HG03039 (cell line): ENCODE measurements around the gene COL20A1.

Experiments used
- ATAC-seq: cut with Tn5 transposase; IDR thresholded peaks from one replicate; pipeline ENCODE4 v1.9.1; 2021; ENCODE audit warnings: mild to moderate bottlenecking, moderate library complexity; ENCODE audit not compliant: unreplicated experiment

Gene COL20A1

DNA sequence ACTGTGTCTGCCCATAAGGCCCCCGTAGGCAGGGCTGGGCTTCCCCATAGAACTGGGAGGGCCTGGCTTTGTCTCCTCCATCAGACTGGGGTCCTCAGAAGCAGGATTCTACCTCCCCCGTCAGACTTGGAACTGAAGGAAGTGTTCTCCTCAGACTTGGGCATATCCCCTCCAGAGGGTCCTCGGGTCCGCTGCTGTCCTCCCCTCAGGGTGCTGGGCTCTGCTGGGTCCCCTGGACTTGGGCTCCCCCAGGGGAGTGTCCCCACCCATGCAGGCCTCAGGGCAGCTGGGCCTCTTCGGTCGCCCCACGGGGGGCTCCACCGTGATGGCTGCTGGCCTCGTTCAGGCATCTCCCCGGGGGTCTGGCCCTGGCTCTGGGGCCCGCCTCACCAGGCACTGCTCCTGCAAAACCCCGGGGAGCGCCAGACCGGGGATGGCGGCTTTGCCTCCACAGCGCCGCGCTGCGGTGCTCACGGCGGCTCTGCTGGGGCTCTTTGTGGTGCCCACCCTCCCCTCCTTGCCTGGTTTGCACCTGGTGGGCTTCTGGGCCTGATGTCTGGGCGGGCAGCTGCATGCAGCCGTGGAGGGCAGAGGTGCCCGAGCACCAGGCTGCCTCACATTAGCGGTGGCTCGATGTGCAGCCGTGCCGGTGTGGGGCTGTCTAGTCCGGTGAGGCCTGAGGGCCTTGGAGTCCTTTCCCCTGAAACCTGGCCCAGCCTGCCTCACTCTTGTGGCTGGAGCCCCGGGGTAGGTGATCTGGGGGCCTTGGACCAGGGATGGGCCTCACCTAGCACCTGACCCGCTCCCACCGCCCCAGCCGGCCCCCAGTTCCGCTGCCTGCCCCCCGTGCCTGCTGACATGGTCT is 13.9 kb downstream of the COL20A1 start:
- ATAC-seq, result no peak

DNA sequence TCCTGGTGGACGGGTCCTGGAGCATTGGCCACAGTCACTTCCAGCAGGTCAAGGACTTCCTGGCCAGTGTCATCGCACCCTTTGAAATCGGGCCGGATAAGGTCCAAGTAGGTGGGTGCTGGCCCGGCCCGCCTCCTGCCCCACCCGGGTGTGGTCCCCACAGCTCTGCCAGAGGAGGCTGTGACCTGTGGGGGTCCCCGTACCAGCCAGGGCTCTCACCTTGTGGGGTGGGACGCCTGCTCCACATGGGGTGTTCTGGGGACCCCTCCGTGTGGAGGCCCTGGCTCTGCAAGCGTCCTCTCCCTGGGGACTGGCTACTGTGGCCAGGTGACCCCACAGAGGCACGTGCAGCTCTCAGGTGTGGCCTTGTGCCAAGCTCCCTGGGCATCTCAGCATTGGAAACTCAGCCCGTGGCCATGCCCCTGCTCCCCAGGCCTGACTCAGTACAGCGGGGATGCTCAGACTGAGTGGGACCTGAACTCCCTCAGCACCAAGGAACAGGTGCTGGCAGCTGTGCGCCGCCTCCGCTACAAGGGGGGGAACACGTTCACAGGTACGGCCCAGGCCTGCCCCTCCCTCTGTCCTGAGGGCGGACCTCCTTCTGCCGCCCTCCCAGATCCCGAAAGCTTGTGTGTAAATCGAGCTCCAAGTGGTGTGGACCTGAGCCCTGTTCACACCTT is 14.7 kb downstream of the COL20A1 start:
- no peak for ATAC-seq

DNA sequence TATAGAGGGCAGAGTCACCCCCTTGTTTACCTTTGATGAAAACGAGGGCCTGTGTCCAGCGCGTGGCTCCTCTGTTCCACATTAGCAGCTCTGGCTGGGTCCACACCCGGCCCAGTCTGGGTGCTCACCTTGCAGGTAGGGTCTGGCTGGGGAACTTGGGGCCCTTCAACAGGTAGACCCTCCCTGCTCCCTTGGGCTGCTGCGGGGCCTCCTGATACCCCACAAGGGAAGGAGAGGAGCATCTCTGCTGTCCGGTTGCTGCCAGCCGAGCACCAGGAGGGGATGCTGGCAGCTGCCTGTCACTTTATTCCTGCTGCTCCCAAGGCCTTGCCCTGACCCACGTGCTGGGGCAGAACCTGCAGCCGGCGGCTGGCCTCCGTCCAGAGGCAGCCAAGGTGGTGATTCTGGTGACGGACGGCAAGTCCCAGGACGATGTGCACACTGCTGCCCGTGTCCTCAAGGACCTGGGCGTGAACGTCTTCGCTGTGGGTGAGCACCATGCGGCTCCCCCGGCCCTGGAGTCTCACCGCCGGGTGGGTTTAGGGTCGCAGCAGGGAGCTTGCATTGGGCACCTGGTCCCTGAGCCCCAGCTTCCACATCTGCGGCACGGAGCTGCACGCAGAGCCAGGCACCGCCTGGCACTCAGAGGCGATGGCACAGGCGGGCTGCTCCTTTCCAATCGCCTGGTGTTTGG is 15.4 kb downstream of the COL20A1 start:
- no peak for ATAC-seq

DNA sequence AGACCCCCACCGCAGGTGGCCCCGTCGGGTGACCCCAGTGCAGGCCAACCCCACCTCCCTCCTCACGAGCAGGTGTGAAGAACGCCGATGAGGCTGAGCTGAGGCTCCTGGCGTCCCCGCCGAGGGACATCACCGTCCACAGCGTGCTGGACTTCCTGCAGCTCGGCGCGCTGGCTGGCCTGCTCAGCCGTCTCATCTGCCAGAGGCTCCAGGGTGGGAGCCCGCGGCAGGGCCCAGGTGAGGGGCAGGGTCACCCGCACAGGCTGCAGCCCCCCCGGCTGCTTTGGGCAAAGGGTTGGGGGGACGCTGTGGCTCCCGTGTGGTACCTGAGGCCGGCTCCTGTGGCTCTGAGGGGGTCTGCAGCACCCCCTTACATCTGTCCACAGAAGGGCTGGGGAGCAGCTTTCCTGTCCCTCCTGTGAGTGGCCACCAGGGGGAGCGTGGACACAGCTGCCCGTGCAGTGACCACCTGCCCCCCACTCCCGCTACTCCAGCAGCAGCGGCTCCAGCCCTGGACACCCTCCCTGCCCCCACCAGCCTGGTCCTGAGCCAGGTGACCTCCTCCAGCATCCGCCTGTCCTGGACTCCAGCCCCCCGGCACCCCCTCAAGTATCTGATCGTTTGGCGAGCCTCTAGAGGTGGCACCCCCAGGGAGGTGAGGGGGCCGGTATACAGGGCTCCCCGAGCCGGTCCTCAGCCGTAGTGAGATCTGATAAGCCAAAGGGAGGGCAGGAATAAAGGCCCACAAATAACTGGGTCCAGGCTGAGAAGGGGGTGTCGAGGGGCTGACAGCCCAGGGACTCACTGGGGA is 16.5 kb downstream of the COL20A1 start:
- no peak for ATAC-seq

DNA sequence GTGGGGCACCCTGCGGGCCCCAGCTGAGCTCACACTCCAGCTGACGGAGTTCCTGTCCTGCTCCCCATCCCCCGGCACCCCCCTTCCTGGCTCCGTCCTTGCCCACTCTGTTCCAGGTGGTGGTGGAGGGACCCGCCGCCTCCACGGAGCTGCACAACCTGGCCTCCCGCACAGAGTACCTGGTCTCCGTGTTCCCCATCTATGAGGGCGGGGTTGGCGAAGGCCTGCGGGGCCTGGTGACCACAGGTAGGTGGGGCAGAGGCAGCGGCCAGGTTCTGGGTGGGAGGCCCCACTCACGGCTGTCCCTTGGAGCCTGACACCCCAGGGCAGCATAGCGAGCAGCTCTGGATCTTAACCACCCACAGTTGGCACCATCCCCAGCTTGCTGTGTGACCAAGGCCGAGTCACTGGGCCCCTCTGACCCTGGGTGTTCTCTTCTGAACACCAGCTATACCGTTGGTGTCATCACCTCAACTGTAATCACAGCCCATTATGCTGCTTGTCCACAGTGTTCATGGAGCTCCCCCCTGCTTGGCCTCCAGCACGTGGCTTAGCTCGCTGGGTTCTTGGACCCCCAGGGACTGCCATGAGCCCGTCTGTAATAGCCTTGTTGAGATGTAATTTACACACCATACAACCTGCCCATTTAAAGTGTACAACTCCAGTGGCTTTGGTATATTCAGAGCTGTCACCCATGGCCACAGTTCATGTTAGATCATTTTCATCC is 17.4 kb downstream of the COL20A1 start:
- ATAC-seq, result no peak

DNA sequence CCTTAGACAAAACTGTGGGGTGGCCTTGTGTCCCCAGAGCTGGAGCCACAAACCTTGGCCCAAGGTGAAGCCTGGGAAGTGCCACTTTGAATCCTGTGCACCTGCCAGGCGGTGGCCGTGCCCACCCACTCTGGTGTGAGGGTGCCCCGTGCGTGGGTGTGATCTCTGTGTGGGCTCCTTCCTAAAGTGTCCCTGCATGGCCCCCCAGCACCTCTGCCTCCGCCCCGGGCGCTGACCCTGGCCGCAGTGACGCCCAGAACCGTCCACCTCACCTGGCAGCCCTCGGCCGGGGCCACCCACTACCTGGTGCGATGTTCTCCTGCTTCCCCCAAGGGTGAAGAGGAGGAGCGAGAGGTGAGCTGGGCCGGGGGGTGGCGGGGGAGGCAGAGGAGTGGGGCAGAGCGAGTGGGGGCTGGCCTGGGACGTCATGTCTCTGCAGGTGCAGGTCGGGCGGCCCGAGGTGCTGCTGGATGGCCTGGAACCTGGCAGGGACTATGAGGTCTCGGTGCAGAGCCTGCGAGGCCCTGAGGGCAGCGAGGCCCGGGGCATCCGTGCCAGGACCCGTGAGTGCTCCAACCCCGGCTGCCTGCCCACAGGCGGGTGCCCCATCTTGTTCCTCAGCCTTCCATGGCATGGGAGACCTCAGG is 18.3 kb downstream of the COL20A1 start:
- no peak for ATAC-seq

DNA sequence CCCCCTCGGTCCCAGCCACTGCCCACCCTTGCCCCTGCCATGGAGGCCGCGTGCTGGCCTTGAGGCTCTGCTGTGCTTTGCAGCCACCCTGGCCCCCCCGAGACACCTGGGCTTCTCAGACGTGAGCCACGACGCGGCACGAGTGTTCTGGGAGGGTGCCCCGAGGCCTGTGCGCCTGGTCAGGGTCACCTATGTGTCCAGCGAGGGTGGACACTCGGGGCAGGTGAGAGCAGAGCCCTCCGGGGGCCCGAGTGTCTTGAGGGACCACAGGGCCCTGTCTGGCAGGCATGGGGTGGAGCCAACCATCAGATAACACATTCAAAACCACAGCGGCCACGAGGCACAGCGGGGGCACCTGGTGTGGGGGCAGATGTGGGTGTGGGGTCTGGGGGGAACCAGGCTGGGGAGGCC is 18.9 kb downstream of the COL20A1 start:
- no peak for ATAC-seq

DNA sequence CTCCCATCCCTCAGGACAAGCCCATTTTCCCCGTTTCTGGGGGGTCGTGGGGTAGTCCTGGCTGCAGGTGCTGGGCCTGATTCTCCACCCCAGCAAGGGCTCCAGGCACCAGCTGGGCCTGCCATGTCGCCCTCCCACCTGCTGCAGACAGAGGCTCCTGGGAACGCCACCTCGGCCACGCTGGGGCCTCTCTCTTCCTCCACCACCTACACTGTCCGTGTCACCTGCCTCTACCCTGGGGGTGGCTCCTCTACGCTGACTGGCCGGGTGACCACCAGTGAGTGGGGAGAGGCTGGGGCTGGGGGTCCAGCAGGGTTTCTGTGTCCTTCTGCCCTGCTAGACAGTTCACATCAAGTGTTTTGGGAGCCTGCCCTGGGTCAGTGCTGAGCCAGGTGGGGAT is 19.3 kb downstream of the COL20A1 start:
- no peak for ATAC-seq

DNA sequence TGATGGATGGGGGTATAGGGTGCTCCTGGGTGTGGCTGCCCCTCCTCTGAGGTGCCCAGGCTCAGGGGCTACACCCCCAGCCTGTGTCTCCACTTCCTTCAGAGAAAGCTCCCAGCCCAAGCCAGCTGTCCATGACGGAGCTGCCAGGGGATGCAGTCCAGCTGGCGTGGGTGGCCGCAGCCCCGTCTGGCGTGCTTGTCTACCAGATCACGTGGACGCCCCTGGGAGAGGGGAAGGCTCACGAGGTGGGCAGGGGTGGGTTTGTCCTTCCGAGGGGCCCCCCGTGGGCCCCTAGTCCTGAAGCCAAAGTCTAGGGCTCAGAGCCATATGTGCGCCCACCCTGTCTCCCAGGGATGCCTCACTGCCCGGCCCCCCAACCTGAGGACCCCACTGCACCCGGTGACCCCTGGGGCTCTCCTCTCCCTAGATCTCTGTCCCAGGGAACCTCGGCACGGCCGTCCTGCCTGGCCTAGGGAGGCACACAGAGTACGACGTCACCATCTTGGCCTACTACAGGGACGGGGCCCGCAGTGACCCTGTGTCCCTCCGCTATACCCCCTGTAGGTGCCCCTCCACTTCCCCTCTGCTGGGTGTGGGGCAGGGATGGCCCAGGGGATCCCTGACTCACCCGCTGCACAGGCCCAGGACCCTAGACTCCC is 19.8 kb downstream of the COL20A1 start:
- no peak for ATAC-seq

DNA sequence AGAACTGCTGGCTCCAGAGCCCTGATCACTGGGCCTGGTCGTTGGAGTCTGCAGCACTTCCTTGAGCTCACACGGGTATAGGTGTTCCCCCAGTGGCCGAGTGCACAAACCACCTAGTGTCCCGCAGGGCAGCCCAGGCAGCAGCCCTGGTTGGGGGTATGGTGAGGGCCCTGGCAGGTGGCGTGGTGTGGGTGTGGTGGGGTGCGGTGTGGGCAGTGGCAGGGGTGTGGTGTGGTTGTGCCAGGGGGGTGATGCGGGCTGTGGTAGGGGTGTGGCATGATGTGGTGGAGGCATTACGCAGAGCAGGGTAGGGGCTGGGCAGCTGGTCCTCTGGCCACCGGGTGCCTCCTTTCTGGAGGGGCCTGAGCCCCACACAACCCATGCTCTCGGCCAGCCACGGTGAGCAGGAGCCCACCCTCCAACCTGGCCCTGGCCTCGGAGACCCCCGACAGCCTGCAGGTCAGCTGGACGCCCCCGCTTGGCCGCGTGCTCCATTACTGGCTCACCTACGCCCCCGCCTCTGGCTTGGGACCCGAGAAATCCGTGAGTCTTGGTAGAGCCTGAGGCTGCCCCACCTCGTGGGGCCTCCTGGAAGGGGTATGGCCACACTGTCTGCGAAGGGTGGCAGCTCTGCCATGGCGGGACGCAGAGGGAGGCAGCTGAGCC is 20.5 kb downstream of the COL20A1 start:
- no peak for ATAC-seq

DNA sequence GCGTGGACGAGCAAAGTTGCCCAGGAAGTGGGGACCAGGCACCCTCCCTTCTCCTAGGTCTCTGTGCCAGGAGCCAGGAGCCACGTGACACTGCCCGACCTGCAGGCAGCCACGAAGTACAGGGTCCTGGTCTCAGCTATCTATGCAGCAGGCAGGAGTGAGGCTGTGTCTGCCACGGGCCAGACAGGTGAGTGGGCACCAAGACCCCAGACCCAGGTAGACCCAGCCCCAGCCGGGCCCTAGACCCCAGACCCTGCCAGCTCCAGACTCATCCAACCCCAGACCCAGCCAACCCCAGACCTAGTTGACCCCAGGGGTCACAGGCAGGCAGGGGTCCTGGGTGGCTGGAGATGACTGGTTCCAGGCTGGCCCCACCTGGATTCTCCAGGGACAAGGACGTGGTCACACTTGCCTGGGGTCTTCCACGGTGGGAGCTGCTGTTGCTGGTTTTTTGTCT is 21.1 kb downstream of the COL20A1 start:
- ATAC-seq, result no peak

DNA sequence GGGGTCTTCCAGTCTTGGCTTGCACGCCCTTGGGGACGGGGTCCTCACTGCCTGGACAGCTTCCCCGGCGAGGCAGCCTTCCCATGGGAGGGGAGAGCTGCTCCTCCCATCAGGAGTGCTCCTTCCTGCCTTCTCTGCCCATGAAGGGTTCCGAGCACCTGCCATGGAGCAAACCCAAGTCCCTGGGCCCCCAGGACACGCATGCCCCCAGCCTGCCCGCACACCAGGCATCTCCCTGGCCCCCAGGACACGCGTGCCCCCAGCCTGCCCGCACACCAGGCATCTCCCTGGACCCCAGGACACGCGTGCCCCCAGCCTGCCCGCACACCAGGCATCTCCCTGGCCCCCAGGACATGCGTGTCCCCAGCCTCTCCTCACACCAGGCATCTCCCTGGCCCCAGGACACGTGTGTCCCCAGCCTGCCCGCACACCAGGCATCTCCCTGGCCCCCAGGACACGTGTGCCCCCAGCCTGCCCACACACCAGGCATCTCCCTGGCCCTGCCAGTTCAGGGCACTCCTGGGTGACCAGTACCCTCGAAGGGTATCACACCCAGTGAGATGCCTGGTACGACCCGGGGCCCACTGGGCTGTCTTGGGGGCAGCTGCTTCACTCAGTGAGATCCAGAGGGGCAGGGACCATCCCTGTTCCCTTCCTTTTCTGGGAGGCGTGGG is 21.7 kb downstream of the COL20A1 start:
- ATAC-seq, result no peak

DNA sequence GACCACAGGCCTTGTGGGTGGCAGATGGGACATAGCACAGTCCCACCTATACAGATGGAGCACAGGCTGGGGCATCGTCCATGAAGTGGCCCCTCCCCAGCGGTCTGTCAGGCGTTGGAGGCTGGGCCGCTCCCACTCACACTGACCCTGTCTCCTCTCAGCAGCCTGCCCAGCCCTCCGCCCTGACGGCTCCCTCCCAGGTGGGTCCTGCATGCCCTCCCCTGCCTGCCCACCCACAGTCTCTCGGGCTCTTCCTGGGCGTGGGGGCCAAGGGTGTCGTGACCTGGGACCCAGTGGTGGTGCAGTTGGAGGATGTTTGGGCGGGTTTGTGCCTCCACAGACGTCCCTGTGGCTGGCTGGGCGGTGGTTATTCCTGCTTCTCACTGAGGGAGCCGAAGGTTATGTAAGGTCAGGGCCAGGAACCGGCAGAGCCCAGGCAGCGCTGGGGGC is 22.3 kb downstream of the COL20A1 start:
- ATAC-seq, result no peak

DNA sequence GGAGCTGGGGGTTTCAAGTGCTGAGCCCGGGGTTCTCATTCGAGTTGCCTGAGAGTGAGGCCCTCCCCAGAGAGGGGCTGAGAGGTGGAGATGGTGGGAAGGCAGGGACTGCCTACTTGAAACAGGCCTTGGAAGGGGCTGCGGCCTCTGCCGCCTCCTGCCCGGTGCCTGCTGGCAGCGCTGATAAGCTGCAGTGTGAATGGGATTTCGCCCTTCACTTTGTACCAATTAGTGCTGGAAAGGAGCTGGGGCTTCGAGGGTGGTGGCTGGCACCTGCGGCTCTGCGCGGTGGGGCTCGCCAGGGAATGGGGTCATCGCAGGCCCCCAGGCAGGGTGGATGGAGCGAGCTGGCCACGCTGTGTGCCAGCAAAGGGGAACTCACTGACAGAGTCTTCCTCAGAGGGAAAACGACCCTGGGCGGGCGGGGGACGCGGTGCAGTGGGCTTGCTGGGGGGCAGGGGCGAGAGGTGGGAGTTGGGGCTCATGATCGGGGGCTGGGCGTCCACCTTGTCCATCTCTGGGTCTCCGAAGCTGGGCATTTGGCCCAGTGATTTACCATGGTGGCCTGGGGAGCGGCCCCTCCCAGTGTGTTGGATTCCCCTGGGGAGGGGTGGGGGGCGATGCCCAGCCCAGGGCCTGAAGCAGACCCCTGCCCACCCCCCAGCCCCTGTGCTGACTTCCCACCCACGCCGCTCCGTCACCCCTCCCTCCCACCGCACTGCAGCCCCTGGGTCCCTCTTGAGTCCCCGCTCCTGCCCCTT is 22.9 kb downstream of the COL20A1 start:
- ATAC-seq, result no peak

DNA sequence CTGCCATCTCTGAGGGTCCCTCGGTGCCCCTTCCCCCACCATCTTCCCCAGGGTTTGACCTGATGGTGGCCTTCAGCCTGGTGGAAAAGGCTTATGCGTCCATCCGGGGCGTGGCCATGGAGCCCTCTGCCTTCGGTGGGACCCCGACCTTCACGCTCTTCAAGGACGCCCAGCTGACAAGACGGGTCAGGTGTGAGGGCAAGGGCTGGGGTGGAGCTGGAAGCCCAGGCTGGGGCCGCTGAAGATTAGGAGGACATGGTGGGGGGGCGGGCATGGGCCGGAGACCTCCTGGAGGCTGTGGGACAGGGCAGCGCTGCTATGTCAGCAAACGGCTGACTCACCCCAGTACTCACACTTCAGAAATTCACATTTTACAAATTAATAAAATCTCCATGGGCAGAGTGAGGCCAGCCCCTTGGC is 23.5 kb downstream of the COL20A1 start:
- ATAC-seq, result no peak

DNA sequence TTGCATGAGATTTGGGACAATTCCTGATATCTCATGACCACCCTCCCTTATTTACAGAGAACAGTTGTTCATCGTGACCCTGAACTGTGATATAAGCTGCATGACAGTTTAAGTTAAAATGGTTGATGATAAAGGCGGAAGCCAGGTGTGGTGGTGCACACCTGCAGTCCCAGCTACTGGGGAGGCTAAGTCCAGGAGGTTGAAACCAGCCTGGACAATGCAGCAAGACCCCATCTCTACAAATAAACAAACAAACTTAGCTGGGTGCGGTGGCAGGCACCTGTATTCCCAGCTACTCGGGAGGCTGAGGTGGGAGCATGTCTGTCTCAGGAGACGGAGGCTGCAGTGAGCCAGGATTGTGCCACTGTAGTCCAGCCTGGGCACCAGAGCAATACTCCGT is 24.1 kb downstream of the COL20A1 start:
- no peak for ATAC-seq

DNA sequence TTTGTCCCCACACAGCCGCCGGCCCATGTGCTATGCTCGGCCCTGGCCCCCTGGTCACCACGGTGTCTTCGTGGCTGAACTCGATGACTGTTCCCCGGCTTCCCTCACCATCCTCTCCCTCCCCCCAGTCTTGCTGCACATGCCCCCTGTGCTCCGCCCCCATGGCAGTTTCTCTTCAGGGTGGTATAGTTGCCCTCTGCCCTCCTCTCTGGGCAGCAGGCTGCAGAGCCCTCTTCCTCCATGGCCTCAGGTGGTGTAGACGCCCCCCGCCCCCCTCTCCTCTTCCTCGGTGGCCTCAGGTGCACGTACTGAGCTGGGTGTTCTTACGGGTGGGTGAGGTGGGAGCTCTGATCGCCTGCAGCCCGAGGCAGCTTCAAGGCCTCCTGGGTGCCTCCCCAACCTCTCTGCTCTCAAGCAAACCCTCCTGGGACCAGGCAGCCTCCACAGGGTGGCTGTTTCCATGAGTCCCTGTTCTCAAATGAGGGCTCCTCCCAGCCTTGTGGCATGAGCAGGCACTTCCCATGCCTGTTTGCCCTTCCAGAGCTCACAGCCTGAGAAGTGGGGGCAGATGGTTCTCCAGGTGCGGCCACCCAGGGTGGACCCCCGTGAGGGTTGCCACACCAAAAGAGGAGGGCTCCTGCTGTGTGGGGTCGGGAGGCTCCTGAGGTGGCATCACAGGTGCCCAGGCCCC is 24.8 kb downstream of the COL20A1 start:
- no peak for ATAC-seq
